Breast epithelium (tissue), 3 donors: ENCODE measurements around the gene HIPK1.

ENCODE experiments used
- POLR2A ChIP-seq: fragments of 450-650 bp; IDR thresholded peaks from one replicate; pipeline ENCODE4 v1.6.1; 2016; ENCODE audit warnings: antibody characterized with exemption, mild to moderate bottlenecking, moderate library complexity
- POLR2AphosphoS5 ChIP-seq, 3 donors: sonication (generic); formaldehyde crosslinking; IDR thresholded peaks; one replicate each; pipeline ENCODE4 v1.6.1; 2017; ENCODE audit warnings: antibody characterized with exemption in 3 of 3
- TF ChIP-seq, protein P1 (sequence below), 3 donors: fragments of 450-650 bp; IDR thresholded peaks; one replicate each; pipeline ENCODE4 v1.5.1; 2016 to 2017; ENCODE audit warnings: antibody characterized with exemption in 3 of 3, mild to moderate bottlenecking in 3 of 3, moderate library complexity in 3 of 3

DNA sequence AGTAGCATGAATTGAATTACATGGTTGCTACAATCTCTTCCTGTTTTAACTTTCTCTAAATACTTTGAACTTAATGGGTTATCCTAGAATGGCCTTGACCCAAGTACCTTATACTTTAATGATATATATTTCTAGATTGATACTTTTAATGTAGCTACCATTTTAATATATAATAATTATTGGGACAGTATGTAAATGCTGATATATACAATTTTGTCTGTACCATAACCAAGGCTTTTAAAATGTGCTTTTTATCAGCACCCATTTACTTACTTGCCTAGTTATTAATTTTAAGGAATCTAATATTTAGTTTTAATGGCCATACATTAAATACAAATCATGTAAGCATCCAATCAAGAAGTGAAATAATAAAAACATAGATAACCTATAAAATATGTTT is 13.4 kb downstream of the HIPK1 start:
- TF ChIP-seq POLR2AphosphoS5 (IDR thresholded peaks at IDR 0.05), result no peak
- TF ChIP-seq, protein P1, sequence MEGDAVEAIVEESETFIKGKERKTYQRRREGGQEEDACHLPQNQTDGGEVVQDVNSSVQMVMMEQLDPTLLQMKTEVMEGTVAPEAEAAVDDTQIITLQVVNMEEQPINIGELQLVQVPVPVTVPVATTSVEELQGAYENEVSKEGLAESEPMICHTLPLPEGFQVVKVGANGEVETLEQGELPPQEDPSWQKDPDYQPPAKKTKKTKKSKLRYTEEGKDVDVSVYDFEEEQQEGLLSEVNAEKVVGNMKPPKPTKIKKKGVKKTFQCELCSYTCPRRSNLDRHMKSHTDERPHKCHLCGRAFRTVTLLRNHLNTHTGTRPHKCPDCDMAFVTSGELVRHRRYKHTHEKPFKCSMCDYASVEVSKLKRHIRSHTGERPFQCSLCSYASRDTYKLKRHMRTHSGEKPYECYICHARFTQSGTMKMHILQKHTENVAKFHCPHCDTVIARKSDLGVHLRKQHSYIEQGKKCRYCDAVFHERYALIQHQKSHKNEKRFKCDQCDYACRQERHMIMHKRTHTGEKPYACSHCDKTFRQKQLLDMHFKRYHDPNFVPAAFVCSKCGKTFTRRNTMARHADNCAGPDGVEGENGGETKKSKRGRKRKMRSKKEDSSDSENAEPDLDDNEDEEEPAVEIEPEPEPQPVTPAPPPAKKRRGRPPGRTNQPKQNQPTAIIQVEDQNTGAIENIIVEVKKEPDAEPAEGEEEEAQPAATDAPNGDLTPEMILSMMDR (IDR thresholded peaks at IDR 0.05), result no peak
- no peak for TF ChIP-seq POLR2A
